ENCODE results near the gene DYNAP. TPM values are rescaled to one million over a fixed set of nuclear protein-coding genes. Genes with fewer than 3 reads are reported as not detected.

DYNAP gene
- total RNA-seq, 2 donors from 2014 or later, result not detected

DNA sequence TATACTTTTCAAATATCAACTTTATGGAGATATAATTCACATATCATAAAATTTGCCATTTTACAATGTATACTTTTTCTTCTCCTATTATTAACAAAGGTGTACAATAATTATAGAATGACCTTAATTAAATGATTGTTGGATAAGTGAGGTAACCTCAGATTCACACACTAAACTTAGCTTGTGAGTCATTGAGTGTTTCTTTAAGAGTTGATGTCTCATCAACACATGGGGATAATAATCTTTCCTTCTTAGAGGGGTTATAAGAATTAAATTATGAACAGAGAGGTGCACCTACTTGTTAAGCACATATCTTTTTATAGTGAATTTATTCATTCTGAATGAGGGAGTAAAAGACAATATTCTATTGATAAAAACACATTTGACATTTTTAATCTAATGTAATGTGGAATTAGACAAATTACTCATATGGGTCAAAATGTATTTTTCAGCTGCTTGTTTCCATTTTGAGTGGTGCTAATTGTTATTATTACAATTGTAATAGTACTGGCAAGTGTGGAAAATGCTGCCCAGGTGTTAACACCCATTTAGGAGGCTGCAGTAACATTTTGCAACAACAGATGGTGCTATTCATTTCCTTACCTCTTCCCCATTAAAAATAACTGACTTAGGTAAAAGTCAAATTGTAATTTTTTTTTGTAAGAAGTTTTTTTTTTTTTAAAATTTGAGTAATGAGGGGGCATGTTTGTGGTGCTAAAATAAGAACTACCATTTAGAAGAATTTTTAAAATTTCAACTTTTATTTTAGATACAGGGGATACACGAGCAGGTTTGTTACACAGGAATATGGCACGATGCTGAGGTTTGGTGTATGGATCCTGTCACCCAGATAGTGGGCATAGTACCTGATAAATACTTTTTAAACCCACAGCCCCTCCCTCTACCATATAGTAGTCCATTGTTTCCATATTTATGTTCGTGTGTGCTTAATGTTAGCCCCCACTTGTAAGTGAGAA is 32.1 kb upstream of the DYNAP start:
- H3K4me1 ChIP-seq, result no peaks in the 10 kb centered on the region
- H3K4me3 ChIP-seq, result no peak overlapping the region
- no peak for DNase-seq (ENCODE audit: low spot score)
- H3K27me3 ChIP-seq, result no peaks in the 10 kb centered on the region
- H3K27ac ChIP-seq, result no peak overlapping the region
- no peaks in the 10 kb centered on the region for H3K9me3 ChIP-seq
- TF ChIP-seq CTCF (IDR thresholded peaks at IDR 0.05), result peak; percentile 44 to 71
- no peaks in the 10 kb centered on the region for H3K36me3 ChIP-seq

DNA sequence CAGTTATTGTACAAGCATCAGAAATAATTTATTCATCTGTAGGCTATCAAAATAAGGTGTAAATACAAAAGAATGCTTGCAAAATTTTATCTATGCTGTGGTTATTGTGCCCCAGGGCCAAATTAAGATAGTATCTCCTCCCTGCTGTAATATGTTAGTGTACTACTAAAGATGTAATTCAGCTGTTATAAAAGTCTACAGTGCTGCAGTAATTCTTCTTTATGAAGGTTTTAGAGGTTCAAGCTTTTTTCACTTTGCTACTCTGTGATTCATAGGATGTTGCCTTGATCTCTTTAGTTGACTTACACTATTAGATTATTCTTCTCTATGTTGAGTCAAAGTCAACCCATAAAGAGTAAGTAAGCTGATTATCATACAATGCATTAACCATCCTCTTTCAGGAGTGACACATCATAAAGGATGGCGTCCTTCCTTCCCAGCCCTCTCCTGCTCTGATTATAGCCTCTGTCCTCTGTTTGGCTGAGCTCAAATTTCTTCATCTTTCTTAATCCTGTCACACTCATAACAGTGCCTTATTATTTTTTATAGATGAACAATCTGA is 29.3 kb upstream of the DYNAP start:
- no peaks in the 10 kb centered on the region for H3K4me1 ChIP-seq
- TF ChIP-seq CTCF (IDR thresholded peaks at IDR 0.05), result no peak
- no peaks in the 10 kb centered on the region for H3K27me3 ChIP-seq
- H3K27ac ChIP-seq, result no peak overlapping the region
- H3K36me3 ChIP-seq, result no peaks in the 10 kb centered on the region
- H3K9me3 ChIP-seq, result no peaks in the 10 kb centered on the region
- H3K4me3 ChIP-seq, result no peak overlapping the region
- DNase-seq (ENCODE audit: low spot score), result no peak

DNA sequence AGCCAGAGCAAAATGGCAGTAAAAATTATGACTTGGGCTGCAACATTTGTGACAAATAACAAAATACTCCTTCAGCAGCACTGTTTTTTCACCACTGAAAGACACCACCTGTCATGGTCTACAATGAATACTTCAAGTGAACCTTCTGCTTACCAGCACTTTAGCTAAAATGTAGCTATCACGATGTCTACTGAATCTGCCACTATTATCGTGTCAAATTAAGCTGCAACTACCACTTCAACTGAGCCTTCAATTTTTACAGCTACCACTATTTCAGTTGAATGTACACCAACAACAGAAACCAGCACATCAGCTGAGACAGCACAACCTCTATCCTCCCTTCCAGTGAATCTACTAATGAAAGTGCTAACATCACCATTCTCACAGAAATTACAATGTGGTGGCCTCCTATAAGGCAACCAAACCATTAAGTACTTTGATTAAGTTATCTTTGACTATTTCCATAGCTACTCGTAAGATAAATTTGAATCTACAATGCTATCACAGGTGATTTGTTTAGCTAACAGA is 10.8 kb upstream of the DYNAP start:
- no peak for DNase-seq (ENCODE audit: low spot score)
- no peak overlapping the region for H3K4me3 ChIP-seq
- H3K36me3 ChIP-seq, result no peaks in the 10 kb centered on the region
- no peak overlapping the region for H3K27ac ChIP-seq
- H3K27me3 ChIP-seq, result no peaks in the 10 kb centered on the region
- TF ChIP-seq CTCF (IDR thresholded peaks at IDR 0.05), result no peak
- H3K4me1 ChIP-seq, result no peaks in the 10 kb centered on the region
- H3K9me3 ChIP-seq, result no peaks in the 10 kb centered on the region

DNA sequence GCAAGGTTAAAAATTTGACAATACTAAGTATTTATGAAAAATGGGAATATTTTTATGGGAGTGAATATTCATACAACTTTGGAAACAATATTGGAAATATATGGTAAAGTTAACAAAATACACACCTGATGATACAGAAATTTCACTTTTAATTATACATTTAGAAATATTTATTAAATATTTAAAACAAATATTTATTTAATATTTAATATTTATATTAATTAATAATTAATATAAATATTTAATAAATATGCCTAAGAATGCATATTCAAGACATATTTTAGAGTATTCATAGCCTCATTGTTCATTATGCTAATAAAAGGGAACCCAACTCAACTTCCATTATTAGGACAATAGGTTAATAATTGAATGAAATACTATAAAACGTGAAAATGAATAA is 7.0 kb upstream of the DYNAP start:
- no peaks in the 10 kb centered on the region for H3K4me1 ChIP-seq
- H3K36me3 ChIP-seq, result no peaks in the 10 kb centered on the region
- TF ChIP-seq CTCF (IDR thresholded peaks at IDR 0.05), result no peak
- DNase-seq (ENCODE audit: low spot score), result no peak
- no peak overlapping the region for H3K27ac ChIP-seq
- H3K9me3 ChIP-seq, result no peaks in the 10 kb centered on the region
- no peaks in the 10 kb centered on the region for H3K27me3 ChIP-seq
- no peak overlapping the region for H3K4me3 ChIP-seq

DNA sequence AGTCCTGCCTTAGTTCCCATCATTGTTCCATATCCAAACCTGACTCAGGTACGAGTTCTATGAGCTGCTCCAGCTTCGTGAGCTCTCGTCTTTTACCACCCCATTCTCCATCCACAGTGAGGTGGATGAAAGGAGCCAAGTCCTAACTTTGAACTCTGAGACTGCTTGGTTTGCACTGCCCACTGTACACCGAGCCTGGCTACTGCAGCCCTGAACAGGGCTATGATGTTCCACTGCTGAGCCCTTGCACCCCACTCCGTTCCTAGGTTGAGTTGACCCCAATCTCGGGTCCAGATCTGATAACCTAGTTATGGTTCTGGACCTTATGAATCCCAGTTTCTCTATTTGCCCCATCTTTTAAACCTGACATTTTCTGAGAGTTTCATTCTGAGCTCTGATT is 5.3 kb upstream of the DYNAP start:
- no peaks in the 10 kb centered on the region for H3K4me1 ChIP-seq
- no peaks in the 10 kb centered on the region for H3K9me3 ChIP-seq
- H3K36me3 ChIP-seq, result no peaks in the 10 kb centered on the region
- no peak overlapping the region for H3K27ac ChIP-seq
- no peaks in the 10 kb centered on the region for H3K27me3 ChIP-seq
- H3K4me3 ChIP-seq, result no peak overlapping the region
- TF ChIP-seq CTCF (IDR thresholded peaks at IDR 0.05), result no peak
- DNase-seq (ENCODE audit: low spot score), result no peak
